ENCODE data around the gene CD5L.

The CD5L gene

GRCh38 chr1:157784801-157785200 lies 56.8 kb downstream of the CD5L start:
- no peaks in the 10 kb centered on the region for H3K9me3 ChIP-seq
- H3K4me3 ChIP-seq = no peak overlapping the region
- in situ Hi-C loops (cut with MboI; ENCODE audit: low sequenced_read_pairs) = no loop called here
- no peaks in the 10 kb centered on the region for H3K36me3 ChIP-seq (replicated peaks)
- DNase-seq (ENCODE audit: low spot score in 2 of 2) = no peak
- no peaks in the 10 kb centered on the region for H3K4me1 ChIP-seq
- no peaks in the 10 kb centered on the region for H3K27me3 ChIP-seq (ENCODE audit: low read depth)

- Histone ChIP-seq H3K27me3 (ENCODE audit: low read depth) (no peaks in the 10 kb centered on the region), H3K4me3 (no peak overlapping the region), H3K4me1 (no peaks in the 10 kb centered on the region), H3K9me3 (no peaks in the 10 kb centered on the region), H3K36me3 (replicated peaks) (no peaks in the 10 kb centered on the region)
- in situ Hi-C loops (cut with MboI; ENCODE audit: low sequenced_read_pairs) = no loop called here
- DNase-seq (ENCODE audit: low spot score in 2 of 2) = no peak
Measured at GRCh38 chr1:157782931-157783330, 58.7 kb downstream of the CD5L start.

- H3K9me3 ChIP-seq = no peaks in the 10 kb centered on the region
- no peak for DNase-seq (ENCODE audit: low spot score in 2 of 2)
- H3K36me3 ChIP-seq (replicated peaks) = no peaks in the 10 kb centered on the region
- in situ Hi-C loops (cut with MboI; ENCODE audit: low sequenced_read_pairs) = no loop called here
- no peak overlapping the region for H3K4me3 ChIP-seq
- no peaks in the 10 kb centered on the region for H3K4me1 ChIP-seq
- no peaks in the 10 kb centered on the region for H3K27me3 ChIP-seq (ENCODE audit: low read depth)
Measured at GRCh38 chr1:157781048-157781447, 60.6 kb downstream of the CD5L start.

All from HAP-1 (cell line).